GM18502 (cell line): ENCODE measurements around the gene CACHD1.

Experiments used
- ATAC-seq: cut with Tn5 transposase; IDR thresholded peaks from one replicate; pipeline ENCODE4 v1.9.1; 2021; ENCODE audit warnings: mild to moderate bottlenecking; ENCODE audit not compliant: unreplicated experiment, poor library complexity

The CACHD1 gene

GRCh38 chr1:64472040-64472376 lies 2.1 kb downstream of the CACHD1 start:
- no peak for ATAC-seq

- ATAC-seq: no peak
Measured at GRCh38 chr1:64472805-64473204, 2.9 kb downstream of the CACHD1 start.

GRCh38 chr1:64473367-64473766 lies 3.4 kb downstream of the CACHD1 start:
- ATAC-seq: no peak

GRCh38 chr1:64474133-64474532 lies 4.2 kb downstream of the CACHD1 start:
- no peak for ATAC-seq

GRCh38 chr1:64474665-64475439 lies 4.9 kb downstream of the CACHD1 start:
- no peak for ATAC-seq

- no peak for ATAC-seq
Measured at GRCh38 chr1:64476251-64476952, 6.5 kb downstream of the CACHD1 start.

GRCh38 chr1:64478594-64479470 lies 8.9 kb downstream of the CACHD1 start:
- ATAC-seq: no peak

- no peak for ATAC-seq
Measured at GRCh38 chr1:64479874-64480273, 9.9 kb downstream of the CACHD1 start.

GRCh38 chr1:64480999-64481772 lies 11.3 kb downstream of the CACHD1 start:
- no peak for ATAC-seq

GRCh38 chr1:64482128-64482527 lies 12.2 kb downstream of the CACHD1 start:
- no peak for ATAC-seq

GRCh38 chr1:64482720-64483119 lies 12.8 kb downstream of the CACHD1 start:
- ATAC-seq: no peak

- ATAC-seq: no peak
Measured at GRCh38 chr1:64483731-64484414, 13.9 kb downstream of the CACHD1 start.

GRCh38 chr1:64484651-64485050 lies 14.7 kb downstream of the CACHD1 start:
- ATAC-seq: no peak

- no peak for ATAC-seq
Measured at GRCh38 chr1:64486193-64486592, 16.3 kb downstream of the CACHD1 start.

- no peak for ATAC-seq
Measured at GRCh38 chr1:64487061-64487460, 17.1 kb downstream of the CACHD1 start.

- no peak for ATAC-seq
Measured at GRCh38 chr1:64488862-64489261, 18.9 kb downstream of the CACHD1 start.

GRCh38 chr1:64489707-64490106 lies 19.8 kb downstream of the CACHD1 start:
- no peak for ATAC-seq

GRCh38 chr1:64490213-64490818 lies 20.4 kb downstream of the CACHD1 start:
- ATAC-seq: no peak

- ATAC-seq: no peak
Measured at GRCh38 chr1:64492424-64492823, 22.5 kb downstream of the CACHD1 start.
